GM18909 (cell line): ENCODE results near the gene SHTN1.

Experiments used
- ATAC-seq: cut with Tn5 transposase; IDR thresholded peaks from one replicate; pipeline ENCODE4 v1.9.1; 2021; ENCODE audit warnings: mild to moderate bottlenecking; ENCODE audit not compliant: unreplicated experiment, poor library complexity

Gene SHTN1

GRCh38 chr10:116878123-116878522 is 126.9 kb downstream of the SHTN1 start:
- ATAC-seq, result no peak

- no peak for ATAC-seq
Observed at GRCh38 chr10:116877391-116877790, 127.6 kb downstream of the SHTN1 start.

DNA sequence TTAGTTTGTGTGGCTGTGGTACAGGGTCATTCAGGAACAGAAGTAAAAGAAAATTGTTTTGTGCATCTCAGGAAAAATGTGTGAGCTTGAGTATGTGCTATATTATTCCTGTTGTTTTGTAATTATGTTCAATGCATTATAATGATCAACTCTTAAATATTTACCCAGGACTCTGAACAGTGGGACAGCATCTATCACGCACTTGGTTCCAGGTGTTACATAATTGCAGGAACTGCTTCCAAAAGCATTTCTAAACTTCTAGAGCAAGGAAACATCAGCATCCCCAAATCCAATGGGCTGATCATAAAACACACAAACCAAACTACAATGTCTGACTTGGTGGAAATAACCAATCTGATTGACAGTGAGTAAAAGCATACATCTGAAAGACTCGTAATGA is 129.1 kb downstream of the SHTN1 start:
- no peak for ATAC-seq

GRCh38 chr10:116873134-116873533 is 131.9 kb downstream of the SHTN1 start:
- ATAC-seq, result no peak

DNA sequence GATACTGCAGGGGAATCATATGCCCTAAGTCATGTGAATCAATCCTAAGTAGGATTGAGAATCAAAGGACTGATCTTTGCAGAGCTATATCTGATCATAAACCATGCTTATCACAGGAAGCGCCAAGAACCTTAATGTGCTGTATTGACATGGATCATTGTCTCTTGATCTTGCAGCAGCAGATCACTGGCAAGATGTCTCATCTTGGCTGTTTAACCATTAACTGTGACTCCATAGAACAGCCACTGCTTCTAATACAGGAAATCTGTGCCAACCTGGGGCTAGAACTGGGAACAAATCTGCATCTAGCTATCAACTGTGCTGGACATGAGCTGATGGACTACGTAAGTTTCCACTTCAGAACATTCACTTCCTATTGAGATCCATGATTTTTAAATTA is 134.0 kb downstream of the SHTN1 start:
- no peak for ATAC-seq

DNA sequence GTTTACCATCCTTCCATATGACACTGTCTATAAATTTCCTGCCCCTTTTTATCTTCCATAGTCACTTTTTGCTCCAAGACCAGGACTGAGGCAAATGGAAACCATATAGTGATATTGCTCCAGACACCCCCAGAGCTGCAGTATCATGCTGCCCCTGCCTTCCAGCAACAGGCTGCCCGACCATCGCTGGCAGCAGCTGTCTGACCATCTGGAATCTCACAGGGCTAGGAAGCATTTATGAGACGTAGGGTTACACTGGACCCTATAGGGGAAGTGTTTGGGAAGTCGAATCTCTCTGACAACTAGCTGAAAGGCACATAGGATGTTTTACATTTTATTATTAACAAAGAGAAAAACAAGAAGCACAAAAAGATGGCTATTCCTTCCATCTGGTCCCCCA is 136.3 kb downstream of the SHTN1 start:
- no peak for ATAC-seq

- ATAC-seq, result no peak
Observed at GRCh38 chr10:116868198-116868676, 136.8 kb downstream of the SHTN1 start.

DNA sequence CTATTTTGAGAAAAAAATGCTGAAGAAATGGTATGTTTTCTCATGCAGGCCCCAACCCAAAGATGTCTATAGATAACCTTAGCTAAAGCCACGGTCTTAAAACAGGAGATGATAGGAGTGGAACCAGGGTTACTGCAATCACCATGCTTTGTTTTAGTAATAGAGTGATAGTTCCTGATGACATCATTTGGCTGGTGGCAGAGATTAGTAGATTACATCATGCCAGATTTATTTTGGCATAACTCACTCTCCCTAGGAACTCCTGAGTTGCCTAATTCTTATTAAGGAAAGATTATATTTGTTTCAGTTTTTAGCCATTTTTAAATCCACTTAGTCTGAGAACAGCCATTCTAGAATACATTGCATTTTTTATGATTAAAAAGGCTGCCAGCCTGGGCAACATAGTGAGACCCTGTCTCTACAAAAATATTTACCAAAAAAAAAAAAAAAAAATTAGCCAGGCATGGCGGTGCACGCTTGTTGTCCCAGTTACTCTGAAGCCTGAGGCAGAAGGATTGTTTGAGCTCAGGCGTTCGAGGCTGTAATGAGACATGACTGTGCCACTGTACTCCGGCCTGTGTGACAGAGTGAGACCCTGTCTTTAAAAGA is 137.9 kb downstream of the SHTN1 start:
- no peak for ATAC-seq

- no peak for ATAC-seq
Observed at GRCh38 chr10:116866066-116866465, 138.9 kb downstream of the SHTN1 start.

GRCh38 chr10:116864436-116864835 is 140.6 kb downstream of the SHTN1 start:
- no peak for ATAC-seq

DNA sequence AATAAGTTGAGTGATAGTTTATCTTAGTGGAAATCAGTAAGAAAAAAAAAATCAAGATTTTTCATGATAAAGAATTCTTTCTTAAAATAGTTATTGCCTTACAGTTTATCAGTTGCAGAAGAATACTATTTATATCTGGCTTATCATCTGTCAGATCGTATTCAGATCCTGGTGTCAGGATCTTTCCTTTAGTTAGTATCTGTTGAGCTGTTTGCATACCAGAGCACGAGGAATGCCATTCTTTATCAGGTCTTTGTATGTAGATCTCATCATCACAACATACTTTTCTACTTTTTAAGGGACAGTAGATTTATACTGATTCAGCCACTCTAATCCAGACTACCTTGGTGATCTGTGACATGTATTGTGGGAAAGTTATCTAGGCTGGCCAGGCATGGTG is 143.2 kb downstream of the SHTN1 start:
- no peak for ATAC-seq

- ATAC-seq, result no peak
Observed at GRCh38 chr10:116857156-116857555, 147.8 kb downstream of the SHTN1 start.

- no peak for ATAC-seq
Observed at GRCh38 chr10:116853701-116854100, 151.3 kb downstream of the SHTN1 start.

GRCh38 chr10:116853287-116853686 is 151.7 kb downstream of the SHTN1 start:
- no peak for ATAC-seq

DNA sequence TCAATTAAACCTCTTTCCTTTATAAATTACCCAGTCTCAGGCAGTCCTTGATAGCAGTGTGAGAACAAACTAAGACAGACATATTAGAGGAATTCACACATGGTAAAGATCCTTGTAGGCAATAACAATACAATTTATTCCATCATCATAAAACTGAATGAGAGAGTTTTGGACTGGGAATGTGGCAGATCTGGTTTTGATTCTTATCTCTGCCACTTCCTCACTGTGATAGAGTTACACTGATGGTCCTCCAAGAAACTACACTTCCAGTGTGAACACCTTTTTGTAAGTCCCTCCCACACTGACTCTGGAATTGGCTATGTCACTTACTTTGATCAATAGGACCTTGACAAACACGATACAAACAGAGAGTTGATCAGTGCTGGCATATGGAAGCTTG is 152.7 kb downstream of the SHTN1 start:
- no peak for ATAC-seq

GRCh38 chr10:116850058-116850611 is 154.9 kb downstream of the SHTN1 start:
- ATAC-seq, result no peak

DNA sequence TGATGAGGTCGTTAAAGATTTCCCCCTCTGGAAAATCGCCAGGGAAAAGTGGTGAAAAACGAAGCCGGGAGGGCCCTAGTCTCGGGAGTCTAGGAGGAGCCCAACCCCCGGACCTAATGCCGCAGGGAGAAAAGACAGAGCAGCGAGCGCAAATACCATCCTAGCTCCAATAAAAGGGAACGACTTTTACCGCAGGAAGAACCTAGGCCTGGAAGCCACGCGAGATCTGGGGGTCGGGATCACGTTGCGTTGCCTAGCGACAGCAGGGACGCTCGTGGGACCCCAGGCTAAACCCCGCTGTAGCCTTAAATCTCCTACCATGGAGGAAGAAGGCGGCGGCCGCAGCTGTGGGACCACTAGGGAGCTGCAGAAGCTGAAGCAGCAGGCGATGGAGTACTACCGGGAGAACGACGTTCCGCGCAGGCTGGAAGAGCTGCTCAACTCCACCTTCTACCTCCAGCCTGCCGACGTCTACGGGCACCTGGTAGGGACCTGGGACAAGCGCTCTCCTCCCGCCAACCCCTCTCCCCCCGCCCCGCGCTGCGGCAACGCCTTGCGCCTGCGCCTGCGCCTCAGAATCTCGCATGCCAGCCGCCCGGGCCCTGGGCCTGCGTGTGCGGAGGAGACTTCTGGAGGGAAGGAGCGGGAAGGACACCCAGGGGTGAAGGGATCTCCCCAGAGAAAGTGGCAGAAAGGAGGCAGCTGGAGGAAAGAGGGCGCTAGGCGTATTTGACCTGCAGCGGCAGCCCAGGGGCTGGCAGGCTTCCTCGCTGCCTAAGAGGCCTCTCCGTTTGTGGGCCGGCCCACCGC is 155.5 kb downstream of the SHTN1 start, which contains the start of gene ENO4:
Gene ENO4 (plus strand): TSS at position 252 of the 810 bp plus-strand sequence. CDS start 68 bp downstream, at position 320.
- ATAC-seq, result peak; percentile 61

DNA sequence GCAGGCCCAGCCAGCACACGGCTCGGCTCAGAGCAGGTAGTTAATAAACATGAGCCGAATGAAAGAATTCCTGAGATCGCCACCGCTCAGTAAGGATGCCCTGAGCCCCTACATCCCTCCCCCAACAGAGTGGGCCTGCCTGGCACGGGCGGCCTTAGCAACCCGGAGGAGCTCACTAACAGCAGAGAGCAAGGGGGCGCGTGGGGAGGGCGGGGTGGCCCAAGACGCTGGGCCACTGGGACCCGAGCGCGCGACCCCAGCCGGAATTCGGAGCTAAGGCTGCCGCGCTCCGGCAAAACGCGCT is 156.1 kb downstream of the SHTN1 start:
- ATAC-seq, result no peak

DNA sequence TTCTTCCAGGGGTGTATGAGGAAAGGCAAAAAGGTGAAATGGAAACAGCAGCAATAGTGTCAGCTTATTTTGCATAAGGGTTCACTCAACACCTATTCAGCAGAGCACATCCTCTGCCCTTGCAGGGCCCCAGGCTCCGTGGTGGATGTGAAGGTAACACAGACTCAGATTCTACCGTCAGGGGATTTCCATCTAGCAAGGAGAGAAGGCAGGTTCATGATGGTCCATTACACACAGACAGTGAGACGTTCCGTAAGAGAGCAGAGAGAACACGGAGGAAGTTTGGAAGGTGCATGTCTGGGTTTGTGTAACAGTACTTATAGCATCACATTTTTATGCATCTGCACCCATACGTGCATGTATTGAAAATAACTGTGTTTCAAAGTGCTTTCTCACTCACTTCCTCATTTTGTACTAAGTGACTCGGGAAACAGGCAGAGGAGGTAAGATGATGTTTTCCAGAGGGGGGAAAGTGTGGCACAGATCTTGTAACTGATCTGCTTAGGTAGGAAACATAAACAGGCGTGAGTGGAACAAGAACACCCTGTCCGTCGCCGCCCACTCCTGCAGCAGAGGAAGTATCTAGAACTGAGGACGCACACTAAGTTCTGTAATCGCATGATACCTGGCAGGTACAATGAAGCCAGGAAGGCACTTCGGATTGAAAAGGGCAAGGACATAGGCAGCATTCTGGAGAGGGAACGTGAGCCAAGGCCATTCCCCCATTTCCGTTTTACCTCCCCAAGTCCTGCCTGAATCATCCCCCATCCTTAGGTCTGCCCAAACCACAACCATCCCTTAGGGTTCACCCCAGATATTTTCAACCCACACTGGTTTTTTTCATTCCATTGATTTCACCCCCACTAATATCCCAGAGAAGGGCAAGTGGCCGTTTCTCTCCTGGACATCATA is 156.7 kb downstream of the SHTN1 start:
- ATAC-seq, result peak; percentile 79

GRCh38 chr10:116845823-116846222 is 159.2 kb downstream of the SHTN1 start:
- no peak for ATAC-seq
